Measurements from ENCODE around the gene CCDC180.
"Not testable (repeated sequence)": the region's sequence is repeated elsewhere in the genome, so short reads cannot be mapped to it uniquely, and the experiment has no call there.

CCDC180 gene

GRCh38 chr9:97307500-97308163 is at the start of gene CCDC180:
Gene CCDC180, plus strand, starts transcription at chr9:97307659. Its CDS starts 405 bp downstream, at chr9:97308064.
- no peak for DNase-seq (ENCODE audit: low spot score)
- no peak for FAIRE-seq

DNA sequence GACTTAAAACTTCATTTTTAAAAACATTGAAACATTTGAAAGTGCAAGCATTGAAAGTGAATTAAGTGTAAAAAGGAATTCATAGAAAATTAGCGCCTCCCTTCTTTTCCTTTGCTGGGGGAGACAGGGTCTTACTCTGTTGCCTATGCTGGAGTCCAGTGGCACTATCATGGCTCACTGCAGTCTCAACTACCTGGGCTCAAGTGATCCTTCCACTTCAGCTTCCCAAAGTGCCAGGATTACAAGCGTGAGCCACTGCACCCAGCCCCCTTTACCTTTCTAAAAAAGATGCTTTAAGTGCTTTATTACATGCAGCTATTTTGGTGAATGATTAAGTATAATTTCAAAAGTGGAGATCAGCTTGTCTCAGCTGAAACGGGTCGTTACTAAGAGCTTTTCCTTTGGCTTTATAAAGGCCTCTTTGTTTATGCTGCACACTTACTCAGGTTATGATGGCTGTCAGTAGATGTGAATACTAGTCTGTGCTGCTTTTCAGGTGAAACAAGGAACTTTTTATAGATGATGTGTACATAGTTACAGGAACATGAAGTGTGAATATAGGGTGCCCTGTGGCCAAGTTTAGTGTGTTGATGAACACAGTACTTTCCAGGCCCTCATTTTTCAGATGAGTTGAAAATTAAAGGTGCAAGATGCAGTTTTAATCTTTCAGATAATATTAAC is 47.5 kb upstream of the CCDC180 start:
- not testable (repeated sequence) for FAIRE-seq; DNase-seq (ENCODE audit: low spot score)

DNA sequence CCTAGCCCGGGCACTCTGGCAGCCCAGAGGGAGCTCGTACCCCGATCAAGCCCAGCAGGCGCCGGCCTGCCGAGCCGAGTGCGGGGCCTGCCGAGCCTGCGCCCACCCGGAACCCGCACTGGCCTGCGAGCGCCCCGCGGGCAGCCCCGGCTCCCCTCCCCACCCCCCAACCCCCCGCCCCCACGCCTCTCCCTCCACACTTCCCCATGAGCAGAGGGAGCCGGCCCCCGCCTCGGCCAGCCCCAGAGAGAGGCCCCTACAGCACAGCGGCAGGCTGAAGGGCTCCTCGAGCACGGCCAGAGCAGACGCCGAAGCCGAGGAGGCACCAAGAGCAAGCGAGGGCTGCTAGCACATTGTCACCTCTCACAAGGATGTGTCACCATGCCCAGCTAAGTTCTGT is 36.2 kb upstream of the CCDC180 start:
- DNase-seq (ENCODE audit: low spot score) = no peak
- FAIRE-seq = no peak

- FAIRE-seq (no peak), DNase-seq (ENCODE audit: low spot score) (no peak)
These were observed 35.4 kb upstream of the CCDC180 start for GRCh38 chr9:97272072-97272471.

DNA sequence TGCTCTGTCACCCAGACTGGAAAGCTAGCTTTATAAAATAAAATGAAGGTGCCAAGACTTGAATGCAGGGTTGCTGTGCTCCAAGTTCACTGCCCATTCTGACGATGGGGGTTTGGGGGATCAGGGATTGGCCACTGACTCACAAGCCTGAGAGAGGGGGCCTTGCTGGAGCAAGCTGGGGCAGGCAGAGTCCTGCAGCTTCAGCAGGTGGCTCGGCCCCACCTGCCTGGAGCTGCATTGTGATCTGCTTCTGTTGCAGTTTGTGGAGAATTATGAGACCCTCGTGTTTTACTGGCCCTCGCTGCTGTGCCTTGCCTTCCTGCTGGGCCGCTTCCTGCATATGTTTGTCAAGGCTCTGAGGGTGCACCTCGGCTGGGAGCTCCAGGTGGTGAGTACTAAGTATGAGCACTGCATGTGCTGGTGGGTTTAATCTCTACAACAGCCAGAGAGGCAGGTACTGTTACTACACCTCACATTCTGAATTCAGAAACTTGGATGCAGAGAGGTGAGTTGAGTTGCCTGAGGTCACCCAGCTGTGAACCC is 31.1 kb upstream of the CCDC180 start:
- DNase-seq (ENCODE audit: low spot score) = no peak
- no peak for FAIRE-seq

DNA sequence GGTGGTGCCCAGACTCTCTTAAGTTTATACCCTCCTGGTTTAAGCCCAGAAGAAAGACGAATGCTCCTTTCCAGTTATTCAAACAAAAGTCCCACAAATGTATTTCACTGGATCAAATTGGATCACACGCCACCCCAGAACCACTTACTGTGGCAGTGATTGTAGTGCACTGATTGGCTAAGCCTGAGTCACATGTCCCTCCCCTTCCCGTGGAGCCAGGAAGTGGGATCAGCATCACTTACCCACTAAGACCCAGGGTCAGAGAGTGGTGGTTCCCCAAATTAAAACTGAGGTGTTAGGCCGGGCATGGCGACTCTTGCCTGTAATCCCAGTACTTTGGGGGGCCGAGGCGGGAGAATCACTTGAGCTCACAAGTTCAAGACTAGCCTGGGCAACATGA is 29.5 kb upstream of the CCDC180 start:
- no peak for FAIRE-seq
- DNase-seq (ENCODE audit: low spot score) = no peak

DNA sequence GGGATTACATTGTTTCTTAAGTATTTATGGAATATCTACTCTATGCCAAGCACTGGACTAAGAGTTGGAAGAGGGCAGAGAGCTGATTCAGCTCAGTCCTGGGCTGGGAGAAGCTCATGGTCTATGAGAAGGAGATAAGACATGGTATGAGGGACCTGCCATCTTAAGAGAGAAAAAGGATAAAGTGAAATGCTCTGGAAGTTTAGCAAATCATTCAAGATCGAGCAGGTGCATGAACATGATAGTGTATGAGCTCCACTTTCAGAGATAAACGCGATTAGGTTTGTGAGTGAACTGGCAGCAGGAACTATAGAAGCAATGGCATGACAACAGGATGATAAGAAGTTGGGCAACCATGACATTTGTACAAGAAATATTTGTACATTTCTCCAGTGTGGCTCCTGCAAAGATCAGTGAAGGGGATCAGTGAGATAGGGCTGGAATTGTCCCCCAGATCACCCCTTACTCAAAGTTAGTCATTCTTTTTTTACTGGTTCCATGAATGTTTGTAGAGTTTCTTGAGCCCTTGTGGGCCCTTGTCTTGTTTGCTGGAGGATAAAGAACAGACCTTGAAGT is 26.6 kb upstream of the CCDC180 start:
- no peak for FAIRE-seq
- DNase-seq (ENCODE audit: low spot score) = no peak

- no peak for FAIRE-seq
- DNase-seq (ENCODE audit: low spot score) = no peak
These were observed 23.7 kb upstream of the CCDC180 start for GRCh38 chr9:97283768-97284167.

DNA sequence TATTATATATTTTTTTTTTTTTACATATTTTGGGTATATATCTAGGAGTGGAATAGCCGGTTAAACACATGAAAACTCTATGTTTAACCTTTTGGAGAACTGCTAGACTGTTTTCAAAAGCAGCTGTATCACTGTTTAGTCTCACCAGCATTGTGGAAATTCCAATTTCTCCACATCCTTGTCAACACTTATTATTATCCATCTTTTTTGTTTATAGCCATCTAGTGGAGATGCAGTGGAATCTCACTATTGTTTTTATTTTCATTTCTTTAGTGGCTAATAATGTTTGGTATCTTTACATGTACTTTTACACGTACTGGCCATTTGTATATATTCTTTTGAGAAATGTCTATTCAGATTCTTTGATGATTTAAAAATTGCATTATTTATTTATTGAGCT is 22.7 kb upstream of the CCDC180 start:
- no peak for DNase-seq (ENCODE audit: low spot score)
- no peak for FAIRE-seq

DNA sequence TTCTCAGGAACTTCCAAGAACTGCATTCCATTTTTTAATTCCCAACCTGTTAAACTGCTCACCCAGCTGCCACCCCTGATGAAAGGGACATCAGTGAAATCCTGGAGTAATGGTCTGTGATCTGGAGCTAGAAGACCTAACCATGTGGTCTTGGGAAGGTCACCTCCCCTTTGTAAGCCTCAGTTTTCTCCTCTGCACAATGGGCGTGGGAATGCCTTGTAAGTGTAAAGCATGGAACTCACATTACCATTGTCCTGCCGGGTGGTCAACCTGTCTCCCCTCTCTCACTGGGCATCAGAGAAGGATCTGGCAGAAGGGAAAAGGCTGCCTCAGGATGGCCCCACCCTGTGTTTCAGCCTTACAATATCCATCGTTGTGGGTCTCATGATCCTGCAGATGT is 15.3 kb upstream of the CCDC180 start:
- no peak for FAIRE-seq
- no peak for DNase-seq (ENCODE audit: low spot score)

DNA sequence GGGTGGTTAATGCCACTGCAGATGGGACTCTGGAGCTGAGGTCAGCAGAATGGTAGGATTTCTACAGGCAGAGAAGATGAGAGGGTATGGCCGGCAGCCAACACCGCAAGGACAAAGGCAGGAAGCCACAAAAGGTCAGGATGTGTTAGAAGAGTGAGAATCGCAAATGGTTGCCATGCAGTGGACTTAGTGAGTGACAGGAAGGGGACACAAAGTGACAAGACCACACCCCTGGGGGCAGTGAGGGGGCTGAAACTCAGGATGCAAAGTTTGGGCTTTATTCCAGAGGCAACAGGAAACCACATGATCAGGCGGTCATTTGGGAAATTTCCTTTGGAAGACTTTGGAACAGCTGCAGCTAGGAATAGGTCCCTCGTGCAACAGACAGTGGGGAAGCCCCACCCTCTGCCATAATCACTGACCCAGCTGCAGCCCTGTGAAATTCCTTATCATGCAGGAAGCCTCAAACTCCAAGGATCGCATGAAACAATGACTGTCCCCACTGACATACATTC is 14.2 kb upstream of the CCDC180 start:
- FAIRE-seq (no peak), DNase-seq (ENCODE audit: low spot score) (peak; percentile 55)

DNA sequence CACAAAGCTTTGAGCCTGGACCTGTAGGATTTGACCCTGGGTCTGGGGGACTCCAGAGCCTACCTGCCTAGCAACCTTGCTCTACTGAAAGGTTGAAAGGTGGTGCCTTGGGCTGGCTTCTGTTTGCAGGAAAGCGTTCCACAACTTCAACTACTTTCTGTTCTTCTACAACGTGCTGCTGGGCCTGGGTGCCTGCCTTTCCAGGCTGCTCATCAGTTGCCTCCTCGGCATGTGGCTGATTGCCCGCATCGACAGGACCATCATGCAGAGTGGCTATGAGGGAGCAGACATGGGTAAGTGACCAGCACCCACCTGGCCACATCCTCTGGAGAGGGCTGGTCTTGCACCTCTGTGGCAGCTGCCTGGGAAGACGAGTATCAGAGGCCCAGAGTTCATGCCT is 13.6 kb upstream of the CCDC180 start:
- DNase-seq (ENCODE audit: low spot score) (no peak), FAIRE-seq (no peak)

GRCh38 chr9:97297889-97298288 is 9.6 kb upstream of the CCDC180 start:
- FAIRE-seq (no peak), DNase-seq (ENCODE audit: low spot score) (no peak)

GRCh38 chr9:97299809-97300414 is 7.5 kb upstream of the CCDC180 start:
- FAIRE-seq (no peak), DNase-seq (ENCODE audit: low spot score) (no peak)

DNA sequence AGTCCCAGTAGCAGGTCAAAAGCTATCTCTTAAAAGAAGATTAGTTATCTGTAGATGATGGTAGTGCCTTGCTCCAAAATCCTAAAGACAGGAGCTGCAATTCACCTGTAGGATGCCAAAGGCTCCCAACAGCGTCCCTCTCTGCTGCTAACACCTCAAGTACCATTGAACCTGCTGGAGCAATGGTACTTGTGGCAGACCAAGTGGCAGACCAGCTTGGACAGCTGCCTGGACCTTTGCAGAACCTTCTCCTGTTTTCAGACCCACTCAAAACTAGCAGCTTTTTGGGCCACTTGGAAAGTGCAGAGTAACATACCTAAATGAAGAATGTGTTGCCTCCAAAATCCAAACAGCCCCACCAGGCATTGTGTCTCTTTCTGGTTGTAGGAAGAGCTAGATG is 6.9 kb upstream of the CCDC180 start:
- no peak for FAIRE-seq
- DNase-seq (ENCODE audit: low spot score) = no peak

- FAIRE-seq (no peak), DNase-seq (ENCODE audit: low spot score) (no peak)
These were observed 5.5 kb upstream of the CCDC180 start for GRCh38 chr9:97301974-97302373.

GRCh38 chr9:97304586-97304985 is 2.9 kb upstream of the CCDC180 start:
- no peak for FAIRE-seq

DNA sequence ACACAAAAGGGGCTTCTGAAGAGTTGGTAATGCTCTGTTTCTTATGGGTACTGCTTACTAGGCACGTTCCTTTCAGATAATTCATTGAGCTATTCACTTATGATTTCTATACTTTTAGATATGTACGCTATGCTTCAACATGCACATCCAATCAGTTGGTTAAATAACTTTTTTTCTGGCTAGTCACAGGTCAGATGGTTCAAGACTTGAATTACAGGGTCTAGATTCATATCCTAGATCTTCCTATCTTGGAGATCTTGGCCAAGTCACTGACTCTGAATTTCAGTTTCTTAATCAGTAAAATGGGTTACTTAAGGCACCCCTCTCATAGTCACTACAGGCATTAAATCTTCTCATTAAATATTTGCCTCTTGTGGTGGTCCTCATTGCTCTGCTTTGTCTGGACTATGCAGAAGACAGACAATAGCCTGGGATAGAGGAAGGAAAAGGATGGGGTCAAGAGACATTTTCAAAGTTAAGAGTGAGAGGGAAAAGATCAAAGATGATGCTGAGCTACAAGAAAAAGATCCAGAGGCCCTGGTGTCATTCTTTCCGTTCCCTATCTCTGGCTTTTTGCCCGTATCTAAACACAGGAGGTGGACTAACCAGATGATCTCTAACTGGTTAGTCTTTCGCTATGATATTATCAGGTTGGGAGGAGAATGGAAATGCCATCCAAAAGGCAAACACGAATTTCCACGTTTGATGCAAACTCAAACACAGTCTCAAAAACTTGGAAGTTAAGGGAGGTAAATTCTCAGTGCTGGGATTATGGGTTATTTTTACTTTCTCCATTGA is 1.8 kb upstream of the CCDC180 start:
- FAIRE-seq (no peak), DNase-seq (ENCODE audit: low spot score) (no peak)

More at GRCh38 chr9:97304586-97304985, 2.9 kb upstream of the CCDC180 start:
- no peak for DNase-seq (ENCODE audit: low spot score)

- DNase-seq (ENCODE audit: low spot score) (no peak), FAIRE-seq (no peak)
These were observed 368 bp upstream of the CCDC180 start for GRCh38 chr9:97307091-97307490.

GRCh38 chr9:97309260-97309659 is 1.8 kb downstream of the CCDC180 start:
- no peak for FAIRE-seq
- no peak for DNase-seq (ENCODE audit: low spot score)

- FAIRE-seq (no peak), DNase-seq (ENCODE audit: low spot score) (no peak)
These were observed 2.6 kb downstream of the CCDC180 start for GRCh38 chr9:97310023-97310422.
